ENCODE data around the gene NEO1.

The NEO1 gene

DNA sequence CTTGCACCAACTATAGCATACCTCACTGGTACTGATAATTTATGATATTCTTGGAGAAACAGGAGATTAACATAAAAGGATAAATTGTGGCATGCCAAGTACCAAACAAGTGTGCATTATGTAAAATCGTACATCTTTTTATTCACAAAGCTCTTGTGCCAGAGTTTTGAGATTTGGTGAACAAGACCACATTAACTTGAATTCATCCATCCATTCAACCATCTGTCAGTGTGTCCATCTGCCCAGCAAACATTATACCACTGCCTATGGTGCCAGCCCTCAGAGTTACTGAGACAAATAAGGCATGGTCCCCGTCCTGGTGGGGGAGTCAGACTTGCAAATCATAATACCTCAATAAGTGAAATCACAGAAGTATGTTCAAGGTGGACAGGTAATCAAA is 17.0 kb upstream of the NEO1 start:
- TF ChIP-seq, protein P1, sequence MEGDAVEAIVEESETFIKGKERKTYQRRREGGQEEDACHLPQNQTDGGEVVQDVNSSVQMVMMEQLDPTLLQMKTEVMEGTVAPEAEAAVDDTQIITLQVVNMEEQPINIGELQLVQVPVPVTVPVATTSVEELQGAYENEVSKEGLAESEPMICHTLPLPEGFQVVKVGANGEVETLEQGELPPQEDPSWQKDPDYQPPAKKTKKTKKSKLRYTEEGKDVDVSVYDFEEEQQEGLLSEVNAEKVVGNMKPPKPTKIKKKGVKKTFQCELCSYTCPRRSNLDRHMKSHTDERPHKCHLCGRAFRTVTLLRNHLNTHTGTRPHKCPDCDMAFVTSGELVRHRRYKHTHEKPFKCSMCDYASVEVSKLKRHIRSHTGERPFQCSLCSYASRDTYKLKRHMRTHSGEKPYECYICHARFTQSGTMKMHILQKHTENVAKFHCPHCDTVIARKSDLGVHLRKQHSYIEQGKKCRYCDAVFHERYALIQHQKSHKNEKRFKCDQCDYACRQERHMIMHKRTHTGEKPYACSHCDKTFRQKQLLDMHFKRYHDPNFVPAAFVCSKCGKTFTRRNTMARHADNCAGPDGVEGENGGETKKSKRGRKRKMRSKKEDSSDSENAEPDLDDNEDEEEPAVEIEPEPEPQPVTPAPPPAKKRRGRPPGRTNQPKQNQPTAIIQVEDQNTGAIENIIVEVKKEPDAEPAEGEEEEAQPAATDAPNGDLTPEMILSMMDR (IDR thresholded peaks at IDR 0.05; ENCODE audit: extremely low read depth, insufficient read depth, missing control alignments): no peak
- DNase-seq (ENCODE audit: low spot score): no peak
- in situ Hi-C loops (cut with MboI; ENCODE audit: low pct_unique_long_range_greater_than_20kb, low sequenced_read_pairs, unreplicated experiment): no loop called here

DNA sequence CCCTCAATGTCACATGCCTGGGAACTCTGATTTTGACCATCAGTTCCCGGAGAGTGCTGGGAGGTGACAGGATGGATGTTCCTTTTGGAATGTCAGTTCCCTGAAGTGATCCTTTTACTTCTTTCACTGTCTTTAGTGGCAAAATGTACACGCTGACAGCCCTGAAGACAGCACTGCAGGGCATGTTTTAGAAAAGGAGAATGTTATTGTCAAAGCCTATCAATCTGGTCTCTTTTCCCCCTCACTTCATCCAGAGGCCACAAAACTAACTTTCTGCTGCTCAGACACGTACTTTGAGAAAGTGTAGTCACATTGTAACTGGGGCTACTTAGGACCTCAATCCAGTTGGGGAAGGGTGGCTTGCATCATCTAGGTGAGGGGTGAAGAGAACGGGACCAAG is 14.0 kb upstream of the NEO1 start:
- in situ Hi-C loops (cut with MboI; ENCODE audit: low pct_unique_long_range_greater_than_20kb, low sequenced_read_pairs, unreplicated experiment): no loop called here
- no peak for DNase-seq (ENCODE audit: low spot score)
- TF ChIP-seq, protein P1 (IDR thresholded peaks at IDR 0.05; ENCODE audit: extremely low read depth, insufficient read depth, missing control alignments): no peak

DNA sequence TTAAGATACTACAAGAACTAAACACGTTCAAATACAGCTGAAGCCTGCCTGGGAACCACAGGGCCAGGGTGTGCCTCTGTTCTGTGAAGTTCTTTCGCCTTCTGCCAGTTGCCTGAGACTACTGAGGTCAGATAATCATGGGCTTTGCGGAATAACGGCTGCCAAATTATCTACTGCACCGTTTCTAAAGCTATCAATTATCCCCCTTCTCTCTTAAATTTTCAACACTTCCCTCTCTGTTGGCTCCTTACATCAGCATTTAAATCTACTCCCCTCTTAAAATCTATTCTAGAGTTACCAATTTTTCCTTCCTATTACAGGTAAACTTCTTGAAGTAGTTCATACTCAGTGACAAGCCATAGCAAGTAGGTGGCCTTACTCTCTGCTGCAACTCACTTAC is 6.2 kb upstream of the NEO1 start:
- TF ChIP-seq, protein P1 (IDR thresholded peaks at IDR 0.05; ENCODE audit: extremely low read depth, insufficient read depth, missing control alignments): no peak
- no peak for DNase-seq (ENCODE audit: low spot score)
- in situ Hi-C loops (cut with MboI; ENCODE audit: low pct_unique_long_range_greater_than_20kb, low sequenced_read_pairs, unreplicated experiment): no loop called here

DNA sequence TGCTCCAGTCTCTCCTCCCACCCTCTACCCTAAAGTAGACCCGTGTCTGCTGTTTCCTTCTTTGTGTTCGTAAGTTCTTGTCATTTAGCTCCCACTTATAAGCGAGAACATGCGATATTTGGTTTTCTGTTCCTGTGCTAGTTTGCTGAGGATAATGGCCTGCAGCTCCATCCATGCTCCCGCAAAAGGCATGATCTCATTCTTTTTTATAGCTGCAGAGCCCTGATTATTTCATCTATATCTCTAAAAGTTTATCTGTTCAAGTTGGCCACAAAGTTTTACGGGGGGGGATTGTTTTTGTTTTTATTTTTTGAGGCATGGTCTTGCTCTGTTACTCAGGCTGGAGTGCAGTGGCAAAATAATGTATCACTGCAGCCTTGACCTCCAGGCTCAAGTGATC is 4.4 kb upstream of the NEO1 start:
- TF ChIP-seq, protein P1 (IDR thresholded peaks at IDR 0.05; ENCODE audit: extremely low read depth, insufficient read depth, missing control alignments): no peak
- in situ Hi-C loops (cut with MboI; ENCODE audit: low pct_unique_long_range_greater_than_20kb, low sequenced_read_pairs, unreplicated experiment): no loop called here
- no peak for DNase-seq (ENCODE audit: low spot score)

DNA sequence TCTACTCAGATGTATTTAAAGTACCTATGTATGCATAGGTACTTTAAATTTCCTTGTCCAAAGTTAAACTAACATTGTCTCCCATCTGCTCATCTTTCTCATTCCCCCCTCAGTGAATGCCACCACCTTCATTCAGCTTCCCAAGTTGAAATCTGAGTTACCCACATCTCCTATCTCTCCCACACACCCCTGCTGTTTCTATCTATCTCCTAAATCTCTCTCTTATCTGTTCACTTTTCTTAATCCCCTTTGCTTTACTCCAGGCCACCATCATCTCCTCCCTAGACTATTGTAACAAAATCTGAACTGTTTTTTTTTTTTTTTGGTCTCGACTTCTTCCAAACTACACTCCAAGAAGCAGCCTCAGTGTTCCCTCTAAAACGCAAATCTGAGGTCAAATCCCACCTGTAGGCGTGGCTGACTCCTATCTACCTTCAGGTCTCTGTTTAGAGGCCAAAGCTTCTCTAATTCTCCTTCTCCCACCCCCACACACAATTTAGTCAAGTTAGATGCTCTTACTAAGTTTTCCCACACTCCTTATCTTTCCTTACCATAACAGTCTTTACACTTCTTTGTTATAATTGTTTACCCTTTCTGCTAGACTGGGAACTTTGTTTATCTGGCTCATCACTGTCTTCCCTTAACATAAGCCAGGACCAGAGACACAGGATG is 3.5 kb upstream of the NEO1 start:
- in situ Hi-C loops (cut with MboI; ENCODE audit: low pct_unique_long_range_greater_than_20kb, low sequenced_read_pairs, unreplicated experiment): no loop called here
- TF ChIP-seq, protein P1 (IDR thresholded peaks at IDR 0.05; ENCODE audit: extremely low read depth, insufficient read depth, missing control alignments): no peak
- no peak for DNase-seq (ENCODE audit: low spot score)

DNA sequence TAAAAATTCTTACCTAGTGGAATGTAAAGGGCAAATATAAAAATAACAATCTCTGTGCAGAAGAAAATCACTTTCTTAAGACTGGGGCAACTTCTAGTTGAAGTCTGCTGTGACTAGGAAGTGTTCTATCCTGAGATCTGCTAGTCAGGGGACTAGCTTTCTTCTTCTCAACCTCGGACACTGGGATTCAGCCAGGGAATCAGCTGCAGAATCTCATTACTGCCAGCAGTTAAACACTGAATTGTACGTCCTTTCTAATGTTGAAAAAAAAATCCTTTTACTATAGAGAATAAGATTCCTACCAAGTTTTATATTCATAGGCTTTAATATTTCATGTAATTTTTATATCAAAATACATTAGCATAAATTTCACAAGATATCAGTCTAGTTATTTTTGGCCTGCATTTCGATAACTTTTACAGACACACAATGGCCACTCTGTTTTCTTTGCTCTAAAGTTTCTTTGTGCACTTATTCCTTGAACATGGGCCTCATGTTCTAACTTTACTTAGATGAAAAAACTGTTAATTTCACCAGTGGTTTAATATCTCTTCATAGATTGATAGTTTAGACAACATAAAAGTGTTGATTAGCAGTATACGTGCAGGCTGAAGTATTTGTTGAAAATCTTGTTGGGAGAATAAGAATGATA is 2.6 kb upstream of the NEO1 start:
- in situ Hi-C loops (cut with MboI; ENCODE audit: low pct_unique_long_range_greater_than_20kb, low sequenced_read_pairs, unreplicated experiment): no loop called here
- TF ChIP-seq, protein P1 (IDR thresholded peaks at IDR 0.05; ENCODE audit: extremely low read depth, insufficient read depth, missing control alignments): no peak
- no peak for DNase-seq (ENCODE audit: low spot score)
